ENCODE data around the gene JADE3.

JADE3 gene

GRCh38 chrX:47093860-47094259 lies 181.6 kb downstream of the JADE3 start:
- Histone ChIP-seq H3K4me1 (ENCODE audit: insufficient read depth, insufficient read length) (no peaks in the 10 kb centered on the region), H3K4me3 (ENCODE audit: insufficient read length, low read depth) (no peak overlapping the region), H3K9me3 (ENCODE audit: insufficient read depth, low read length) (no peaks in the 10 kb centered on the region), H3K36me3 (ENCODE audit: insufficient read depth, insufficient read length, low read length) (no peaks in the 10 kb centered on the region), H3K9ac (ENCODE audit: insufficient read length, low read depth) (no peak overlapping the region), H3K27me3 (ENCODE audit: insufficient read depth, insufficient read length) (no peaks in the 10 kb centered on the region)
- TF ChIP-seq ZNF274 (IDR thresholded peaks at IDR 0.05; ENCODE audit: low read depth, low read length), result no peak
- no peak for TF ChIP-seq SUZ12 (IDR thresholded peaks at IDR 0.05; ENCODE audit: extremely low read depth, insufficient read depth, insufficient read length)
- no peak for TF ChIP-seq YY1 (IDR thresholded peaks at IDR 0.05; ENCODE audit: insufficient read depth, insufficient read length)
- DNase-seq (ENCODE audit: low read depth, low spot score), result no peak

- H3K4me1 ChIP-seq (ENCODE audit: insufficient read depth, insufficient read length), result no peaks in the 10 kb centered on the region
Observed at GRCh38 chrX:47097018-47097417, 184.8 kb downstream of the JADE3 start.

GRCh38 chrX:47098338-47099094 lies 186.3 kb downstream of the JADE3 start:
- no peak overlapping the region for H3K4me3 ChIP-seq (ENCODE audit: insufficient read length, low read depth)
- H3K36me3 ChIP-seq (ENCODE audit: insufficient read depth, insufficient read length, low read length), result no peaks in the 10 kb centered on the region
- H3K9me3 ChIP-seq (ENCODE audit: insufficient read depth, low read length), result no peaks in the 10 kb centered on the region
- H3K9ac ChIP-seq (ENCODE audit: insufficient read length, low read depth), result no peak overlapping the region
- H3K27me3 ChIP-seq (ENCODE audit: insufficient read depth, insufficient read length), result no peaks in the 10 kb centered on the region
- no peak for DNase-seq (ENCODE audit: low read depth, low spot score)
- TF ChIP-seq SUZ12 (IDR thresholded peaks at IDR 0.05; ENCODE audit: extremely low read depth, insufficient read depth, insufficient read length) (no peak), ZNF274 (IDR thresholded peaks at IDR 0.05; ENCODE audit: low read depth, low read length) (no peak), YY1 (IDR thresholded peaks at IDR 0.05; ENCODE audit: insufficient read depth, insufficient read length) (no peak)
- H3K4me1 ChIP-seq (ENCODE audit: insufficient read depth, insufficient read length), result no peaks in the 10 kb centered on the region

More at GRCh38 chrX:47097018-47097417, 184.8 kb downstream of the JADE3 start:
- Histone ChIP-seq H3K4me3 (ENCODE audit: insufficient read length, low read depth) (no peak overlapping the region), H3K9me3 (ENCODE audit: insufficient read depth, low read length) (no peaks in the 10 kb centered on the region), H3K27me3 (ENCODE audit: insufficient read depth, insufficient read length) (no peaks in the 10 kb centered on the region), H3K36me3 (ENCODE audit: insufficient read depth, insufficient read length, low read length) (no peaks in the 10 kb centered on the region), H3K9ac (ENCODE audit: insufficient read length, low read depth) (no peak overlapping the region)
- no peak for TF ChIP-seq SUZ12 (IDR thresholded peaks at IDR 0.05; ENCODE audit: extremely low read depth, insufficient read depth, insufficient read length)
- no peak for TF ChIP-seq YY1 (IDR thresholded peaks at IDR 0.05; ENCODE audit: insufficient read depth, insufficient read length)
- TF ChIP-seq ZNF274 (IDR thresholded peaks at IDR 0.05; ENCODE audit: low read depth, low read length), result no peak
- DNase-seq (ENCODE audit: low read depth, low spot score), result no peak

- H3K9me3 ChIP-seq (ENCODE audit: insufficient read depth, low read length), result no peaks in the 10 kb centered on the region
- no peak overlapping the region for H3K4me3 ChIP-seq (ENCODE audit: insufficient read length, low read depth)
- no peaks in the 10 kb centered on the region for H3K4me1 ChIP-seq (ENCODE audit: insufficient read depth, insufficient read length)
- TF ChIP-seq ZNF274 (IDR thresholded peaks at IDR 0.05; ENCODE audit: low read depth, low read length) (no peak), SUZ12 (IDR thresholded peaks at IDR 0.05; ENCODE audit: extremely low read depth, insufficient read depth, insufficient read length) (no peak), YY1 (IDR thresholded peaks at IDR 0.05; ENCODE audit: insufficient read depth, insufficient read length) (no peak)
- H3K36me3 ChIP-seq (ENCODE audit: insufficient read depth, insufficient read length, low read length), result no peaks in the 10 kb centered on the region
- DNase-seq (ENCODE audit: low read depth, low spot score), result no peak
- no peak overlapping the region for H3K9ac ChIP-seq (ENCODE audit: insufficient read length, low read depth)
- H3K27me3 ChIP-seq (ENCODE audit: insufficient read depth, insufficient read length), result no peaks in the 10 kb centered on the region
Observed at GRCh38 chrX:47101206-47101605, 189.0 kb downstream of the JADE3 start.
